K562 (cell line): ENCODE data around the gene NOL12.

Experiments used
- CHD2 ChIP-seq: IDR thresholded peaks from 2 replicates; pipeline ENCODE4 v1.6.1; 2011; ENCODE audit warnings: low read depth, low read length
- CHD4 ChIP-seq: fragments of 200-600 bp; sonication (generic); IDR thresholded peaks from 3 replicates; pipeline ENCODE4 v1.6.1; 2012; ENCODE audit warnings: low read depth, mild to moderate bottlenecking, mixed read lengths, low read length, inconsistent platforms; ENCODE audit not compliant: insufficient read depth, insufficient replicate concordance, poor library complexity, severe bottlenecking
- CTCF ChIP-seq, 3 experiments: IDR thresholded peaks in 2 of 3; conservative IDR thresholded peaks in 1 of 3; 2 replicates each; pipeline ENCODE4 v1.5.1; 2011 to 2012; ENCODE audit warnings: low read length in 3 of 3, mild to moderate bottlenecking in 3 of 3, control low read depth in 2 of 3, improper control_type of control experiment in 1 of 3, inconsistent platforms in 1 of 3, low read depth in 1 of 3, mixed read lengths in 1 of 3, moderate library complexity in 1 of 3; ENCODE audit not compliant: insufficient read depth in 2 of 3
- E2F3 ChIP-seq: fragments of 250-450 bp; sonication (Bioruptor Pico); IDR thresholded peaks from 2 replicates; pipeline ENCODE4 v1.4.0; 2020; ENCODE audit warnings: mild to moderate bottlenecking
- MAFK ChIP-seq: IDR thresholded peaks from 2 replicates; pipeline ENCODE4 v1.6.1; 2011; ENCODE audit warnings: low read length, improper control_type of control experiment
- POLR2A ChIP-seq: fragments of 450-650 bp; conservative IDR thresholded peaks from 2 replicates; pipeline ENCODE4 v1.6.1; 2016
- POLR2AphosphoS5 ChIP-seq: IDR thresholded peaks from 2 replicates; pipeline ENCODE4 v1.6.1; 2011; ENCODE audit warnings: mild to moderate bottlenecking, low read depth, low read length, moderate library complexity; ENCODE audit not compliant: control insufficient read depth, insufficient read depth
- USF1 ChIP-seq: sonication (generic); formaldehyde crosslinking; IDR thresholded peaks from 2 replicates; pipeline ENCODE4 v1.9.0; 2022; ENCODE audit warnings: mild to moderate bottlenecking, missing genetic modification reagents
- ZNF384 ChIP-seq: IDR thresholded peaks from 2 replicates; pipeline ENCODE4 v1.6.1; 2012; ENCODE audit warnings: low read depth, low read length, improper control_type of control experiment
- TF ChIP-seq, protein P1 (sequence below): fragments of 450-650 bp; IDR thresholded peaks from 2 replicates; pipeline ENCODE4 v1.6.1; 2016

GRCh38 chr22:37677493-37677974, 8.6 kb upstream of the NOL12 start:
- no peak for TF ChIP-seq ZNF384
- TF ChIP-seq CHD4: no peak
- TF ChIP-seq POLR2AphosphoS5: no peak
- no peak for TF ChIP-seq CTCF (IDR thresholded peaks at IDR 0.05 in 2 of 3, conservative IDR thresholded peaks at IDR 0.05 in 1 of 3; ENCODE audit: insufficient read depth in 2 of 3, low read depth in 1 of 3, low read length in 3 of 3)
- TF ChIP-seq USF1 (CRISPR knock-in tag): no peak
- no peak for TF ChIP-seq CHD2
- no peak for TF ChIP-seq MAFK
- TF ChIP-seq, protein P1, sequence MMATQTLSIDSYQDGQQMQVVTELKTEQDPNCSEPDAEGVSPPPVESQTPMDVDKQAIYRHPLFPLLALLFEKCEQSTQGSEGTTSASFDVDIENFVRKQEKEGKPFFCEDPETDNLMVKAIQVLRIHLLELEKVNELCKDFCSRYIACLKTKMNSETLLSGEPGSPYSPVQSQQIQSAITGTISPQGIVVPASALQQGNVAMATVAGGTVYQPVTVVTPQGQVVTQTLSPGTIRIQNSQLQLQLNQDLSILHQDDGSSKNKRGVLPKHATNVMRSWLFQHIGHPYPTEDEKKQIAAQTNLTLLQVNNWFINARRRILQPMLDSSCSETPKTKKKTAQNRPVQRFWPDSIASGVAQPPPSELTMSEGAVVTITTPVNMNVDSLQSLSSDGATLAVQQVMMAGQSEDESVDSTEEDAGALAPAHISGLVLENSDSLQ: no peak; the same call in 1 of the 2 replicates
- no peak for TF ChIP-seq E2F3 (CRISPR knock-in tag)
- no peak; the same call in 1 of the 2 replicates for TF ChIP-seq POLR2A
